Bronchial epithelial cell (primary cell): Measurements from ENCODE around the gene MEI1. TPM values are rescaled to one million over a fixed set of nuclear protein-coding genes. Genes with fewer than 3 reads are reported as not detected.
A peak's percentile ranks its signal among the peaks of the same experiment; 100 is the strongest.

ENCODE experiments used
- DNase-seq: peaks from one replicate; pipeline ENCODE4 v3.0.0-alpha.2; 2010; ENCODE audit warnings: low read depth
- FAIRE-seq: peaks from 2 replicates; lab custom pipeline; 2011; peaks lifted over from hg19 to GRCh38; lab: Jason Lieb, UNC
- H3K27me3 ChIP-seq: 2 replicates; pipeline ENCODE4 v1.5.1; 2011; ENCODE audit warnings: low read length; ENCODE audit not compliant: control insufficient read depth, insufficient read depth
- H3K36me3 ChIP-seq: 2 replicates; pipeline ENCODE4 v1.5.1; 2011; ENCODE audit warnings: low read length; ENCODE audit not compliant: control insufficient read depth, insufficient read depth
- H3K4me3 ChIP-seq: 2 replicates; pipeline ENCODE4 v1.5.1; 2011; ENCODE audit warnings: mild to moderate bottlenecking, low read depth, low read length, control low read depth
- total RNA-seq: library from RNA; depleted of rRNA; stranded (reverse); fragments of >200 nt; gene quantifications from 2 replicates; pipeline ENCODE4 v1.2.1, GENCODE V29; 2014
- TF ChIP-seq, protein P1 (sequence below): IDR thresholded peaks from 2 replicates; pipeline ENCODE4 v1.5.1; 2011; ENCODE audit warnings: mild to moderate bottlenecking, moderate library complexity, low read length, control low read depth, inconsistent platforms; ENCODE audit not compliant: insufficient read depth, severe bottlenecking

Gene MEI1
- total RNA-seq, 1 donor from 2014 or later: not detected

DNA sequence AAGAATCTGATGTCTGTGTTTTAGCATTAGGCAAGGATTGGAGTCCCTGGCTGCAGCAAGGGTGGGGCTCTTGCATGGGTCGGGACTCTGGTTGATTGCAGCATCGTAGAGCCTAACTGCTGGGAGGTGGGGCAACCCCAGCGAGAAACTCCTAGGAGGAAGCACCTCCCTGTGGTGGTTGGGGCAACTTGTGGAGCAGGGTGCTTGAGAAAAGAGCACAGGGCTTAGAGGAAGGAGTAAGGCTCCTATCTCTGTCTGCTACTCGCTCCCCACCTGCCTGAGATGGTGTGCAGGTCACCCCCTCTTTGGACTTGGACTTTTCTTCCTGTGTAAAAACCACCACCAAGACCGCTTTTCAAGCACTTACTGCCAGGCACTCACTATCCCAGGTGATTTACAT is 149.2 kb downstream of the MEI1 start:
- H3K27me3 ChIP-seq: no peaks in the 10 kb centered on the region
- peaks cover 10% of the 10 kb centered on the region for H3K36me3 ChIP-seq
- TF ChIP-seq, protein P1, sequence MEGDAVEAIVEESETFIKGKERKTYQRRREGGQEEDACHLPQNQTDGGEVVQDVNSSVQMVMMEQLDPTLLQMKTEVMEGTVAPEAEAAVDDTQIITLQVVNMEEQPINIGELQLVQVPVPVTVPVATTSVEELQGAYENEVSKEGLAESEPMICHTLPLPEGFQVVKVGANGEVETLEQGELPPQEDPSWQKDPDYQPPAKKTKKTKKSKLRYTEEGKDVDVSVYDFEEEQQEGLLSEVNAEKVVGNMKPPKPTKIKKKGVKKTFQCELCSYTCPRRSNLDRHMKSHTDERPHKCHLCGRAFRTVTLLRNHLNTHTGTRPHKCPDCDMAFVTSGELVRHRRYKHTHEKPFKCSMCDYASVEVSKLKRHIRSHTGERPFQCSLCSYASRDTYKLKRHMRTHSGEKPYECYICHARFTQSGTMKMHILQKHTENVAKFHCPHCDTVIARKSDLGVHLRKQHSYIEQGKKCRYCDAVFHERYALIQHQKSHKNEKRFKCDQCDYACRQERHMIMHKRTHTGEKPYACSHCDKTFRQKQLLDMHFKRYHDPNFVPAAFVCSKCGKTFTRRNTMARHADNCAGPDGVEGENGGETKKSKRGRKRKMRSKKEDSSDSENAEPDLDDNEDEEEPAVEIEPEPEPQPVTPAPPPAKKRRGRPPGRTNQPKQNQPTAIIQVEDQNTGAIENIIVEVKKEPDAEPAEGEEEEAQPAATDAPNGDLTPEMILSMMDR: peak; percentile 35
- no peak for DNase-seq
- H3K4me3 ChIP-seq: no peak overlapping the region
- no peak for FAIRE-seq

Other genes starting within 250 kb of the MEI1 start
- 106 and 111 TPM in 2 replicates for gene PHF5A, start 230.8 kb upstream of the MEI1 start, total RNA-seq
- gene ACO2, start 230.4 kb upstream of the MEI1 start, total RNA-seq: 59.8 and 77.6 TPM in 2 replicates
- gene POLR3H, start 155.0 kb upstream of the MEI1 start, total RNA-seq: 14.3 and 28.2 TPM in 2 replicates
- gene CSDC2, start 138.5 kb upstream of the MEI1 start, total RNA-seq: under 0.01 TPM in 1 of 2 replicates, not detected in the other
- 17.4 and 23.6 TPM in 2 replicates for gene PMM1, start 109.7 kb upstream of the MEI1 start, total RNA-seq
- 10.8 and 17.5 TPM in 2 replicates for gene DESI1, start 78.5 kb upstream of the MEI1 start, total RNA-seq
- gene XRCC6, start 78.2 kb upstream of the MEI1 start, total RNA-seq: 229 and 266 TPM in 2 replicates
- 81.5 and 95.6 TPM in 2 replicates for gene SNU13, start 10.6 kb upstream of the MEI1 start, total RNA-seq
- gene CCDC134, start 101.2 kb downstream of the MEI1 start, total RNA-seq: 5.4 and 6.1 TPM in 2 replicates
- gene SREBF2, start 133.6 kb downstream of the MEI1 start, total RNA-seq: 44.2 and 66.4 TPM in 2 replicates
- not detected in 2 replicates for gene SHISA8, start 215.6 kb downstream of the MEI1 start, total RNA-seq
- gene TNFRSF13C, start 227.3 kb downstream of the MEI1 start, total RNA-seq: under 0.01 TPM in 2 replicates
- gene CENPM, start 247.6 kb downstream of the MEI1 start, total RNA-seq: 1.3 and 3.5 TPM in 2 replicates